WTC11 (cell line): ENCODE measurements around the gene CFAP100. TPM values are rescaled to one million over a fixed set of nuclear protein-coding genes. Genes with fewer than 3 reads are reported as not detected.

Source experiments
- ATAC-seq: fragments of 200-7000 bp; cut with Tn5 transposase; 2 replicates; pipeline ENCODE4 v1.10.0; 2021; ENCODE audit warnings: mild to moderate bottlenecking, moderate library complexity
- CTCF ChIA-PET: fragments of 300-600 bp; sonication (Branson Sonifier 250); formaldehyde crosslinking; loops from one replicate; lab custom pipeline; 2021; ENCODE audit warnings: antibody characterized with exemption; lab: Charles Lee
- POLR2A ChIA-PET: fragments of 350-600 bp; sonication (Branson Sonifier 250); formaldehyde crosslinking; loops from one replicate; lab custom pipeline; 2021; ENCODE audit warnings: antibody characterized with exemption; lab: Charles Lee
- DNase-seq: peaks from one replicate; pipeline ENCODE4 v3.0.0; 2021; ENCODE audit warnings: low spot score
- H3K27ac Mint-ChIP-seq: 2 replicates; pipeline ENCODE4 v1.8.0; 2021; ENCODE audit warnings: mixed read lengths
- H3K27me3 Mint-ChIP-seq: 2 replicates; pipeline ENCODE4 v1.8.0; 2021; ENCODE audit warnings: low read depth, mild to moderate bottlenecking, moderate library complexity, mixed read lengths
- H3K36me3 Mint-ChIP-seq: 2 replicates; pipeline ENCODE4 v1.8.0; 2021; ENCODE audit warnings: mixed read lengths
- H3K4me1 Mint-ChIP-seq: 2 replicates; pipeline ENCODE4 v1.8.0; 2022; ENCODE audit warnings: mixed read lengths
- H3K4me3 Mint-ChIP-seq: 2 replicates; pipeline ENCODE4 v1.8.0; 2021; ENCODE audit warnings: mild to moderate bottlenecking, moderate library complexity, mixed read lengths
- H3K9me3 Mint-ChIP-seq: 2 replicates; pipeline ENCODE4 v1.8.0; 2021; ENCODE audit warnings: mixed read lengths
- CREM ChIP-seq: sonication (generic); formaldehyde crosslinking; IDR thresholded peaks from 2 replicates; pipeline ENCODE4 v1.8.1; 2022; ENCODE audit warnings: mild to moderate bottlenecking, missing genetic modification reagents, moderate library complexity
- ESRRA ChIP-seq: sonication (generic); formaldehyde crosslinking; IDR thresholded peaks from 2 replicates; pipeline ENCODE4 v1.8.1; 2022; ENCODE audit warnings: mild to moderate bottlenecking, missing genetic modification reagents, borderline replicate concordance
- FOXJ3 ChIP-seq: sonication (generic); formaldehyde crosslinking; IDR thresholded peaks from 2 replicates; pipeline ENCODE4 v1.9.0; 2021; ENCODE audit warnings: missing genetic modification reagents, mild to moderate bottlenecking, borderline replicate concordance
- FOXK1 ChIP-seq: sonication (generic); formaldehyde crosslinking; IDR thresholded peaks from 2 replicates; pipeline ENCODE4 v1.8.0; 2022; ENCODE audit warnings: mild to moderate bottlenecking, moderate library complexity, missing genetic modification reagents
- GRHL2 ChIP-seq: fragments of 250-450 bp; sonication (Bioruptor Pico); IDR thresholded peaks from 2 replicates; pipeline ENCODE4 v1.8.0; 2022; ENCODE audit warnings: mild to moderate bottlenecking, moderate library complexity; ENCODE audit not compliant: insufficient replicate concordance, severe bottlenecking
- IRF2 ChIP-seq: sonication (generic); formaldehyde crosslinking; IDR thresholded peaks from 2 replicates; pipeline ENCODE4 v1.8.0; 2022; ENCODE audit warnings: low read depth, missing genetic modification reagents, borderline replicate concordance
- NR1H2 ChIP-seq: sonication (generic); formaldehyde crosslinking; IDR thresholded peaks from 2 replicates; pipeline ENCODE4 v1.9.0; 2021; ENCODE audit warnings: mild to moderate bottlenecking, moderate library complexity, missing genetic modification reagents
- PRRX2 ChIP-seq: fragments of 250-450 bp; sonication (Bioruptor Pico); IDR thresholded peaks from 2 replicates; pipeline ENCODE4 v1.8.0; 2021; ENCODE audit warnings: mild to moderate bottlenecking
- SOX15 ChIP-seq: fragments of 250-450 bp; sonication (Bioruptor Pico); IDR thresholded peaks from 2 replicates; pipeline ENCODE4 v1.9.0; 2021; ENCODE audit warnings: mild to moderate bottlenecking
- ZNF138 ChIP-seq: sonication (generic); formaldehyde crosslinking; conservative IDR thresholded peaks from 2 replicates; pipeline ENCODE4 v1.8.1; 2022; ENCODE audit warnings: mild to moderate bottlenecking, moderate library complexity, missing genetic modification reagents
- ZNF219 ChIP-seq: sonication (generic); formaldehyde crosslinking; IDR thresholded peaks from 2 replicates; pipeline ENCODE4 v1.8.0; 2023; ENCODE audit warnings: missing genetic modification reagents, mild to moderate bottlenecking, borderline replicate concordance
- ZNF232 ChIP-seq: sonication (generic); formaldehyde crosslinking; IDR thresholded peaks from 2 replicates; pipeline ENCODE4 v1.8.0; 2022; ENCODE audit warnings: mild to moderate bottlenecking, missing genetic modification reagents
- ZNF671 ChIP-seq: fragments of 250-450 bp; sonication (Bioruptor Pico); IDR thresholded peaks from 2 replicates; pipeline ENCODE4 v1.8.0; 2021; ENCODE audit warnings: mild to moderate bottlenecking
- total RNA-seq: library from RNA; stranded (reverse); gene quantifications from 3 replicates; pipeline ENCODE4 v1.2.3, GENCODE V29; 2021
- TF ChIP-seq, protein P1 (sequence below): sonication (generic); formaldehyde crosslinking; IDR thresholded peaks from 2 replicates; pipeline ENCODE4 v1.8.1; 2022; ENCODE audit warnings: mild to moderate bottlenecking, moderate library complexity, missing genetic modification reagents
- TF ChIP-seq, protein P2 (sequence below): sonication (generic); formaldehyde crosslinking; IDR thresholded peaks from 2 replicates; pipeline ENCODE4 v1.8.0; 2022; ENCODE audit warnings: missing genetic modification reagents
- TF ChIP-seq, protein P3 (sequence below): sonication (generic); formaldehyde crosslinking; IDR thresholded peaks from 2 replicates; pipeline ENCODE4 v1.8.0; 2022; ENCODE audit warnings: mild to moderate bottlenecking, missing genetic modification reagents
- TF ChIP-seq, protein P4 (sequence below): sonication (generic); formaldehyde crosslinking; IDR thresholded peaks from 2 replicates; pipeline ENCODE4 v1.8.1; 2023; ENCODE audit warnings: mild to moderate bottlenecking, missing genetic modification reagents, moderate library complexity
- TF ChIP-seq, protein P5 (sequence below): sonication (generic); formaldehyde crosslinking; IDR thresholded peaks from 2 replicates; pipeline ENCODE4 v1.8.1; 2022; ENCODE audit warnings: low read depth, mild to moderate bottlenecking, moderate library complexity, missing genetic modification reagents, borderline replicate concordance
- TF ChIP-seq, protein P6 (sequence below): fragments of 200-600 bp; IDR thresholded peaks from 2 replicates; pipeline ENCODE4 v1.8.0; 2022; ENCODE audit warnings: antibody characterized with exemption
- TF ChIP-seq, protein P7 (sequence below): fragments of 250-450 bp; sonication (Bioruptor Pico); IDR thresholded peaks from 2 replicates; pipeline ENCODE4 v1.9.0; 2021; ENCODE audit warnings: mild to moderate bottlenecking

Gene CFAP100
- total RNA-seq, 1 experiment from 2014 or later = not detected

DNA sequence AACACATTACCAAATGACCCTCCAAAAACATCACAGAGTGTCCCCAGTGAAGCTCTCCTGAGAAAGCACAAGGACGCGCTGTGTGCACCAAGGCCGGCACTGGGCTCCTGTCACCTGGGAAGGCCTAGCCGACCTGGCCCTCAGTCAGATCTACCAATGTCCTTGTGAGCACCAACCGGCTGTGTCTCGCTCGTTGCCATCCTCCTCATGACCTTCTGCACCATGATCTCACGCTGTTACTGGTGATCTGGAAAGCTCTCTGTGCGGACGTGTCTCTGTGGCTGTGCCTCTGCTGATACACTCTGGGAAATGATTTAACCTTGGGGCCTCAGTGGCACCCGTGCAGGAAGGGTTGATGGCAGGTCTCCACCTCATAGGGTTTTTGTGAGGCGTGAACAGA lies 56.8 kb downstream of the CFAP100 start (continued):
- TF ChIP-seq, protein P1, sequence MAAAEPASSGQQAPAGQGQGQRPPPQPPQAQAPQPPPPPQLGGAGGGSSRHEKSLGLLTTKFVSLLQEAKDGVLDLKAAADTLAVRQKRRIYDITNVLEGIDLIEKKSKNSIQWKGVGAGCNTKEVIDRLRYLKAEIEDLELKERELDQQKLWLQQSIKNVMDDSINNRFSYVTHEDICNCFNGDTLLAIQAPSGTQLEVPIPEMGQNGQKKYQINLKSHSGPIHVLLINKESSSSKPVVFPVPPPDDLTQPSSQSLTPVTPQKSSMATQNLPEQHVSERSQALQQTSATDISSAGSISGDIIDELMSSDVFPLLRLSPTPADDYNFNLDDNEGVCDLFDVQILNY (CRISPR knock-in tag) = no peak
- TF ChIP-seq, protein P2, sequence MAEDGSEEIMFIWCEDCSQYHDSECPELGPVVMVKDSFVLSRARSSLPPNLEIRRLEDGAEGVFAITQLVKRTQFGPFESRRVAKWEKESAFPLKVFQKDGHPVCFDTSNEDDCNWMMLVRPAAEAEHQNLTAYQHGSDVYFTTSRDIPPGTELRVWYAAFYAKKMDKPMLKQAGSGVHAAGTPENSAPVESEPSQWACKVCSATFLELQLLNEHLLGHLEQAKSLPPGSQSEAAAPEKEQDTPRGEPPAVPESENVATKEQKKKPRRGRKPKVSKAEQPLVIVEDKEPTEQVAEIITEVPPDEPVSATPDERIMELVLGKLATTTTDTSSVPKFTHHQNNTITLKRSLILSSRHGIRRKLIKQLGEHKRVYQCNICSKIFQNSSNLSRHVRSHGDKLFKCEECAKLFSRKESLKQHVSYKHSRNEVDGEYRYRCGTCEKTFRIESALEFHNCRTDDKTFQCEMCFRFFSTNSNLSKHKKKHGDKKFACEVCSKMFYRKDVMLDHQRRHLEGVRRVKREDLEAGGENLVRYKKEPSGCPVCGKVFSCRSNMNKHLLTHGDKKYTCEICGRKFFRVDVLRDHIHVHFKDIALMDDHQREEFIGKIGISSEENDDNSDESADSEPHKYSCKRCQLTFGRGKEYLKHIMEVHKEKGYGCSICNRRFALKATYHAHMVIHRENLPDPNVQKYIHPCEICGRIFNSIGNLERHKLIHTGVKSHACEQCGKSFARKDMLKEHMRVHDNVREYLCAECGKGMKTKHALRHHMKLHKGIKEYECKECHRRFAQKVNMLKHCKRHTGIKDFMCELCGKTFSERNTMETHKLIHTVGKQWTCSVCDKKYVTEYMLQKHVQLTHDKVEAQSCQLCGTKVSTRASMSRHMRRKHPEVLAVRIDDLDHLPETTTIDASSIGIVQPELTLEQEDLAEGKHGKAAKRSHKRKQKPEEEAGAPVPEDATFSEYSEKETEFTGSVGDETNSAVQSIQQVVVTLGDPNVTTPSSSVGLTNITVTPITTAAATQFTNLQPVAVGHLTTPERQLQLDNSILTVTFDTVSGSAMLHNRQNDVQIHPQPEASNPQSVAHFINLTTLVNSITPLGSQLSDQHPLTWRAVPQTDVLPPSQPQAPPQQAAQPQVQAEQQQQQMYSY = no peak
- no peak for TF ChIP-seq NR1H2 (CRISPR knock-in tag)
- TF ChIP-seq, protein P3, sequence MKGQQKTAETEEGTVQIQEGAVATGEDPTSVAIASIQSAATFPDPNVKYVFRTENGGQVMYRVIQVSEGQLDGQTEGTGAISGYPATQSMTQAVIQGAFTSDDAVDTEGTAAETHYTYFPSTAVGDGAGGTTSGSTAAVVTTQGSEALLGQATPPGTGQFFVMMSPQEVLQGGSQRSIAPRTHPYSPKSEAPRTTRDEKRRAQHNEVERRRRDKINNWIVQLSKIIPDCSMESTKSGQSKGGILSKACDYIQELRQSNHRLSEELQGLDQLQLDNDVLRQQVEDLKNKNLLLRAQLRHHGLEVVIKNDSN (CRISPR knock-in tag) = no peak
- no peak for TF ChIP-seq IRF2 (CRISPR knock-in tag)
- no peak for TF ChIP-seq GRHL2 (CRISPR knock-in tag)
- TF ChIP-seq, protein P4, sequence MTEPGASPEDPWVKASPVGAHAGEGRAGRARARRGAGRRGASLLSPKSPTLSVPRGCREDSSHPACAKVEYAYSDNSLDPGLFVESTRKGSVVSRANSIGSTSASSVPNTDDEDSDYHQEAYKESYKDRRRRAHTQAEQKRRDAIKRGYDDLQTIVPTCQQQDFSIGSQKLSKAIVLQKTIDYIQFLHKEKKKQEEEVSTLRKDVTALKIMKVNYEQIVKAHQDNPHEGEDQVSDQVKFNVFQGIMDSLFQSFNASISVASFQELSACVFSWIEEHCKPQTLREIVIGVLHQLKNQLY = no peak
- TF ChIP-seq CREM (CRISPR knock-in tag) = no peak
- no peak for TF ChIP-seq FOXK1 (CRISPR knock-in tag)
- TF ChIP-seq, all 79 proteins: peak for 0

DNA sequence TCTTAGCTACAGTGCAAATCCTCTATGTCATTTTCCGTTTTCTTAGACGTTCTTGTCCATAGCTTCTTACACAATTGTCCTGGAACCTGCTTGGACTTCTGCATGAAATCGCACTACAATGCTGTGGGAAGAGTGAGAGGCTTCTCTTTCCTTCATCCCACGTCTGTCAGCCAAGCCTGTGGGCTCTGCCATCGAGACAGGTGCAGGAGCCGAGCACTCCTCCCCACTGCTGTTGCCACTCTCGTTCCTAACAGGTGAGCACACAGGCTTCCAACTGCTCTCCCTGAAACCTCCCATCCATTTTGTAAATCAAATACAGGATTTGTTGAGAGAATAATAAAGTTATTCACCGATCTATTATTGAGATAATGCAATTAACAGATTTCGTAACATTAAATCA lies 57.5 kb downstream of the CFAP100 start:
- Mint-ChIP-seq H3K27me3 (no peaks in the 10 kb centered on the region), H3K9me3 (no peaks in the 10 kb centered on the region), H3K36me3 (peaks cover 40% of the 10 kb centered on the region), H3K27ac (no peak overlapping the region), H3K4me3 (no peak overlapping the region), H3K4me1 (peaks cover 2% of the 10 kb centered on the region)
- POLR2A ChIA-PET = no interaction called here
- CTCF ChIA-PET = interaction anchor here (0.6 kb wide), 2 partner anchors 828 to 1140 kb away, joined by 3 to 5 read pairs; no protein-coding TSS in a partner anchor
- TF ChIP-seq, protein P5, sequence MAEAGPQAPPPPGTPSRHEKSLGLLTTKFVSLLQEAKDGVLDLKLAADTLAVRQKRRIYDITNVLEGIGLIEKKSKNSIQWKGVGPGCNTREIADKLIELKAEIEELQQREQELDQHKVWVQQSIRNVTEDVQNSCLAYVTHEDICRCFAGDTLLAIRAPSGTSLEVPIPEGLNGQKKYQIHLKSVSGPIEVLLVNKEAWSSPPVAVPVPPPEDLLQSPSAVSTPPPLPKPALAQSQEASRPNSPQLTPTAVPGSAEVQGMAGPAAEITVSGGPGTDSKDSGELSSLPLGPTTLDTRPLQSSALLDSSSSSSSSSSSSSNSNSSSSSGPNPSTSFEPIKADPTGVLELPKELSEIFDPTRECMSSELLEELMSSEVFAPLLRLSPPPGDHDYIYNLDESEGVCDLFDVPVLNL (CRISPR knock-in tag) = no peak
- TF ChIP-seq, protein P3 (CRISPR knock-in tag) = no peak
- TF ChIP-seq, protein P6, sequence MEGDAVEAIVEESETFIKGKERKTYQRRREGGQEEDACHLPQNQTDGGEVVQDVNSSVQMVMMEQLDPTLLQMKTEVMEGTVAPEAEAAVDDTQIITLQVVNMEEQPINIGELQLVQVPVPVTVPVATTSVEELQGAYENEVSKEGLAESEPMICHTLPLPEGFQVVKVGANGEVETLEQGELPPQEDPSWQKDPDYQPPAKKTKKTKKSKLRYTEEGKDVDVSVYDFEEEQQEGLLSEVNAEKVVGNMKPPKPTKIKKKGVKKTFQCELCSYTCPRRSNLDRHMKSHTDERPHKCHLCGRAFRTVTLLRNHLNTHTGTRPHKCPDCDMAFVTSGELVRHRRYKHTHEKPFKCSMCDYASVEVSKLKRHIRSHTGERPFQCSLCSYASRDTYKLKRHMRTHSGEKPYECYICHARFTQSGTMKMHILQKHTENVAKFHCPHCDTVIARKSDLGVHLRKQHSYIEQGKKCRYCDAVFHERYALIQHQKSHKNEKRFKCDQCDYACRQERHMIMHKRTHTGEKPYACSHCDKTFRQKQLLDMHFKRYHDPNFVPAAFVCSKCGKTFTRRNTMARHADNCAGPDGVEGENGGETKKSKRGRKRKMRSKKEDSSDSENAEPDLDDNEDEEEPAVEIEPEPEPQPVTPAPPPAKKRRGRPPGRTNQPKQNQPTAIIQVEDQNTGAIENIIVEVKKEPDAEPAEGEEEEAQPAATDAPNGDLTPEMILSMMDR = no peak
- TF ChIP-seq PRRX2 (CRISPR knock-in tag) = no peak
- no peak for TF ChIP-seq SOX15 (CRISPR knock-in tag)
- TF ChIP-seq, protein P2 = no peak
- no peak for TF ChIP-seq FOXJ3 (CRISPR knock-in tag)
- TF ChIP-seq ZNF232 = no peak
- no peak for TF ChIP-seq ZNF671 (CRISPR knock-in tag)
- no peak for TF ChIP-seq ESRRA (CRISPR knock-in tag)
- no peak for TF ChIP-seq ZNF219 (CRISPR knock-in tag)
- TF ChIP-seq, protein P7, sequence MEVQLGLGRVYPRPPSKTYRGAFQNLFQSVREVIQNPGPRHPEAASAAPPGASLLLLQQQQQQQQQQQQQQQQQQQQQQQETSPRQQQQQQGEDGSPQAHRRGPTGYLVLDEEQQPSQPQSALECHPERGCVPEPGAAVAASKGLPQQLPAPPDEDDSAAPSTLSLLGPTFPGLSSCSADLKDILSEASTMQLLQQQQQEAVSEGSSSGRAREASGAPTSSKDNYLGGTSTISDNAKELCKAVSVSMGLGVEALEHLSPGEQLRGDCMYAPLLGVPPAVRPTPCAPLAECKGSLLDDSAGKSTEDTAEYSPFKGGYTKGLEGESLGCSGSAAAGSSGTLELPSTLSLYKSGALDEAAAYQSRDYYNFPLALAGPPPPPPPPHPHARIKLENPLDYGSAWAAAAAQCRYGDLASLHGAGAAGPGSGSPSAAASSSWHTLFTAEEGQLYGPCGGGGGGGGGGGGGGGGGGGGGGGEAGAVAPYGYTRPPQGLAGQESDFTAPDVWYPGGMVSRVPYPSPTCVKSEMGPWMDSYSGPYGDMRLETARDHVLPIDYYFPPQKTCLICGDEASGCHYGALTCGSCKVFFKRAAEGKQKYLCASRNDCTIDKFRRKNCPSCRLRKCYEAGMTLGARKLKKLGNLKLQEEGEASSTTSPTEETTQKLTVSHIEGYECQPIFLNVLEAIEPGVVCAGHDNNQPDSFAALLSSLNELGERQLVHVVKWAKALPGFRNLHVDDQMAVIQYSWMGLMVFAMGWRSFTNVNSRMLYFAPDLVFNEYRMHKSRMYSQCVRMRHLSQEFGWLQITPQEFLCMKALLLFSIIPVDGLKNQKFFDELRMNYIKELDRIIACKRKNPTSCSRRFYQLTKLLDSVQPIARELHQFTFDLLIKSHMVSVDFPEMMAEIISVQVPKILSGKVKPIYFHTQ = no peak
- no peak for TF ChIP-seq ZNF138 (CRISPR knock-in tag)
- DNase-seq (no peak), ATAC-seq (no peak)
